K562 (cell line): Measurements from ENCODE around the gene SLC22A4. TPM values are rescaled to one million over a fixed set of nuclear protein-coding genes. Genes with fewer than 3 reads are reported as not detected.

ENCODE experiments used
- ATF1 ChIP-seq, 2 experiments: fragments of 450-650 bp in 1 of 2; IDR thresholded peaks; 2 replicates each; pipeline ENCODE4 v1.6.1; 2016; ENCODE audit warnings: missing compliant biosample characterization in 1 of 2, missing genetic modification characterization in 1 of 2
- BCOR ChIP-seq: fragments of 450-650 bp; IDR thresholded peaks from 2 replicates; pipeline ENCODE4 v1.6.1; 2016
- BRD9 ChIP-seq: fragments of 450-650 bp; IDR thresholded peaks from 2 replicates; pipeline ENCODE4 v1.6.1; 2018; ENCODE audit warnings: low read depth; ENCODE audit not compliant: partially characterized antibody
- CBFA2T3 ChIP-seq: fragments of 450-650 bp; IDR thresholded peaks from 2 replicates; pipeline ENCODE4 v1.6.1; 2017
- CREB1 ChIP-seq, 2 experiments: sonication (generic) in 1 of 2; formaldehyde crosslinking in 1 of 2; IDR thresholded peaks; 2 replicates each; pipeline versions ENCODE4 v1.6.1 to v1.8.0; 2012 to 2022; ENCODE audit warnings: inconsistent platforms in 1 of 2, mild to moderate bottlenecking in 1 of 2, missing genetic modification reagents in 1 of 2, moderate library complexity in 1 of 2
- ESRRB ChIP-seq: fragments of 250-450 bp; sonication (Bioruptor Pico); IDR thresholded peaks from 2 replicates; pipeline ENCODE4 v1.5.0; 2020; ENCODE audit warnings: mild to moderate bottlenecking, moderate library complexity, borderline replicate concordance
- FOXK2 ChIP-seq, 2 experiments: fragments of 450-650 bp; IDR thresholded peaks in 1 of 2; conservative IDR thresholded peaks in 1 of 2; 2 replicates each; pipeline ENCODE4 v1.6.1; 2016; ENCODE audit warnings: low read depth in 2 of 2, mild to moderate bottlenecking in 1 of 2
- HLTF ChIP-seq: fragments of 450-650 bp; IDR thresholded peaks from 2 replicates; pipeline ENCODE4 v1.6.1; 2016
- ILF3 ChIP-seq: fragments of 450-650 bp; IDR thresholded peaks from 2 replicates; pipeline ENCODE4 v1.6.1; 2018; ENCODE audit warnings: antibody characterized with exemption, mild to moderate bottlenecking, moderate library complexity, borderline replicate concordance
- JUNB ChIP-seq: fragments of 450-650 bp; formaldehyde crosslinking; conservative IDR thresholded peaks from 2 replicates; pipeline ENCODE4 v1.4.0; 2020; ENCODE audit warnings: mild to moderate bottlenecking
- KDM4B ChIP-seq, 2 experiments: fragments of 450-650 bp in 1 of 2; sonication (generic) in 1 of 2; IDR thresholded peaks; 2 replicates each; pipeline ENCODE4 v1.6.1; 2016 to 2017; ENCODE audit warnings: borderline replicate concordance in 2 of 2, antibody characterized with exemption in 1 of 2, low read depth in 1 of 2, mild to moderate bottlenecking in 1 of 2
- MEIS2 ChIP-seq: fragments of 450-650 bp; IDR thresholded peaks from 2 replicates; pipeline ENCODE4 v1.6.1; 2014; ENCODE audit warnings: mild to moderate bottlenecking; ENCODE audit not compliant: partially characterized antibody
- NCOR1 ChIP-seq: fragments of 450-650 bp; IDR thresholded peaks from 2 replicates; pipeline ENCODE4 v1.6.1; 2016; ENCODE audit warnings: mild to moderate bottlenecking, moderate library complexity
- NFIX ChIP-seq: fragments of 250-450 bp; sonication (Bioruptor Pico); IDR thresholded peaks from 2 replicates; pipeline ENCODE4 v1.4.0; 2020; ENCODE audit warnings: low read depth, mild to moderate bottlenecking, moderate library complexity
- SIN3A ChIP-seq, 2 experiments: fragments of 150-350 bp in 1 of 2; IDR thresholded peaks; 2 replicates each; pipeline ENCODE4 v1.6.1; 2011 to 2016; ENCODE audit warnings: borderline replicate concordance in 2 of 2, low read depth in 2 of 2, low read length in 2 of 2, mild to moderate bottlenecking in 2 of 2, moderate library complexity in 2 of 2; ENCODE audit not compliant: control insufficient read depth in 1 of 2
- TCF7L2 ChIP-seq: fragments of 150-350 bp; IDR thresholded peaks from 2 replicates; pipeline ENCODE4 v1.6.1; 2016; ENCODE audit warnings: low read depth, mild to moderate bottlenecking, low read length, moderate library complexity
- ZEB2 ChIP-seq: fragments of 450-650 bp; IDR thresholded peaks from 2 replicates; pipeline ENCODE4 v1.6.1; 2016
- ZNF3 ChIP-seq: fragments of 250-450 bp; sonication (Bioruptor Pico); IDR thresholded peaks from 2 replicates; pipeline ENCODE4 v1.5.0; 2021; ENCODE audit warnings: mild to moderate bottlenecking, moderate library complexity
- ZNF785 ChIP-seq: fragments of 250-450 bp; sonication (Bioruptor Pico); IDR thresholded peaks from 2 replicates; pipeline ENCODE4 v1.4.0; 2020; ENCODE audit warnings: mild to moderate bottlenecking
- polyA plus RNA-seq, 8 experiments: library from polyadenylated mRNA; depleted of rRNA in 4 of 8; stranded (reverse) in 5 of 8; unstranded in 3 of 8; fragments of >200 nt; fragmentation: Nextera tagmentation in 2 of 8; fragmentation: Illumina TruSeq in 1 of 8; extraction: Ambion mirVana in 2 of 8; extraction: Trizol in 1 of 8; gene quantifications; 2 replicates each; pipeline versions ENCODE4 v1.2.1 to v1.2.3, GENCODE V29; 2011 to 2014; ENCODE audit warnings: inconsistent platforms in 1 of 8, missing spikeins in 1 of 8
- total RNA-seq, 7 experiments: library from RNA; depleted of rRNA in 6 of 7; stranded (reverse); fragments of >200 nt in 6 of 7; fragmentation: Illumina TruSeq in 2 of 7; extraction: Trizol in 2 of 7; gene quantifications; 2 replicates each; pipeline versions ENCODE4 v1.2.1 to v1.2.3, GENCODE V29; 2011 to 2021; ENCODE audit warnings: low replicate concordance in 1 of 7
- TF ChIP-seq, protein P1 (sequence below), 2 experiments: fragments of 450-650 bp in 1 of 2; sonication (generic) in 1 of 2; formaldehyde crosslinking in 1 of 2; IDR thresholded peaks in 1 of 2; conservative IDR thresholded peaks in 1 of 2; 2 replicates each; pipeline versions ENCODE4 v1.6.1 to v1.8.1; 2016 to 2023; ENCODE audit warnings: mild to moderate bottlenecking in 2 of 2, moderate library complexity in 2 of 2, inconsistent platforms in 1 of 2, missing genetic modification reagents in 1 of 2
- TF ChIP-seq, protein P2 (sequence below): fragments of 450-650 bp; IDR thresholded peaks from 2 replicates; pipeline ENCODE4 v1.6.1; 2016; ENCODE audit warnings: low read depth, mild to moderate bottlenecking, moderate library complexity
- TF ChIP-seq, protein P3 (sequence below): fragments of 450-650 bp; formaldehyde crosslinking; IDR thresholded peaks from 2 replicates; pipeline ENCODE4 v1.4.0; 2022; ENCODE audit warnings: missing genetic modification characterization
- TF ChIP-seq, protein P4 (sequence below): IDR thresholded peaks from 2 replicates; pipeline ENCODE4 v1.6.1; 2016; ENCODE audit warnings: missing genetic modification characterization, missing compliant biosample characterization

The SLC22A4 gene
- total and polyA plus RNA-seq, 9 of the 15 experiments (the other 6 are each of a cell fraction or from before 2014, with no cell fraction given), result 2.7 to 9.5 (median 6.2) TPM

DNA sequence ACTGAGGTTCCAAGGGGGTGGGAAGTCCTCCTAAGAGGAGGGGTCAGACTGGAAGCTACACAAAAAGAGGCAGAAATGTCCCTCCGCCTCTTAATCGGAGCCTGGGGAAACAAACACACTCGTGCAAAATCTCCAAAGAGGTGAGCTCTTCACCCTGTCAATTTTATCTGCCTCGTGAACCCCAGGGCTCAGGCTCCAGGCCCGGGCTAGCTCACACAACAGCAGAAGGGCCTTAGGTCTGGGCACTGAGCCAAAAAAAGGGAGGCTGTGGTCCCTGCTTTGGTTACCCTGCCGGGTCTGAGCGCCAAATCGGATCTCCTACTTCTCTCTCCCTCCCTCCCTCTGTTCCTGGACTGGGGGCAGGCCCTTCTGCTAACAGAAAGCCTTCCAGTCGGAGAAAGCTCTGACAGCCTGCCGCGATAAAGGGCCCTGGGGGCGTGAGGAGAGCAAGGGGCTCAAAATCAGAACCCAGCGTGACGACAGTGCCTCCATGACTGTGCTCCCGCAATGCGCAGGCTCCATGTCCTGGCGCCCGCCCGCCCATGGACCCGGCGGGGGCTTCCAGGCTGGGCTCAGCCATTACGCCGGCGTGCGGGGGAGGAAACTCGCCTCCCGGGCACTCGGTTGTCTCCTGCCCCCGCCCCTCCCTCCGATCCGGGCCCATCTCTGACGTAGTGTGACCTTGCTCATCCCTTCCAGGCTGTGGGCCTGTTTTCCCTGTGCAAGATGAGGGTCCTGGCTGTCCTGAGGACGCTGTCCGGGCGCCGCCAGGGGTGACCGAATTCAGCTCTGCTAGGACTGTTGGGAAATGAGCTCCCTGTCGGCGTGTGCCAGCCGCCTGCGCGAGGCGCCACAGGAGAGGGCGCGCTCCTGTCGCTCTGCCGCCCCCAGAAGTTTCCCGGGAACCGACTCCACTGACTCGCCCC lies 865 bp upstream of the SLC22A4 start (continued):
- TF ChIP-seq, protein P1, sequence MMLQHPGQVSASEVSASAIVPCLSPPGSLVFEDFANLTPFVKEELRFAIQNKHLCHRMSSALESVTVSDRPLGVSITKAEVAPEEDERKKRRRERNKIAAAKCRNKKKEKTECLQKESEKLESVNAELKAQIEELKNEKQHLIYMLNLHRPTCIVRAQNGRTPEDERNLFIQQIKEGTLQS (IDR thresholded peaks at IDR 0.05), result peak; percentile 36; the same call in 1 of the 2 replicates
- TF ChIP-seq, protein P1 (CRISPR knock-in tag; conservative IDR thresholded peaks at IDR 0.05), result peak; percentile 53; the same call in 1 of the 2 replicates
- TF ChIP-seq, protein P2, sequence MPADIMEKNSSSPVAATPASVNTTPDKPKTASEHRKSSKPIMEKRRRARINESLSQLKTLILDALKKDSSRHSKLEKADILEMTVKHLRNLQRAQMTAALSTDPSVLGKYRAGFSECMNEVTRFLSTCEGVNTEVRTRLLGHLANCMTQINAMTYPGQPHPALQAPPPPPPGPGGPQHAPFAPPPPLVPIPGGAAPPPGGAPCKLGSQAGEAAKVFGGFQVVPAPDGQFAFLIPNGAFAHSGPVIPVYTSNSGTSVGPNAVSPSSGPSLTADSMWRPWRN, result 0 out of 2 replicates have a peak, but pooled peaks have one; percentile 44
- 0 out of 2 replicates have a peak, but pooled peaks have one; percentile 7 for TF ChIP-seq ZEB2
- TF ChIP-seq NFIX (CRISPR knock-in tag), result peak; percentile 85
- peak; percentile 81 for TF ChIP-seq CREB1 (IDR thresholded peaks at IDR 0.05)
- TF ChIP-seq CREB1 (CRISPR knock-in tag; IDR thresholded peaks at IDR 0.05), result peak; percentile 81
- TF ChIP-seq, protein P3, sequence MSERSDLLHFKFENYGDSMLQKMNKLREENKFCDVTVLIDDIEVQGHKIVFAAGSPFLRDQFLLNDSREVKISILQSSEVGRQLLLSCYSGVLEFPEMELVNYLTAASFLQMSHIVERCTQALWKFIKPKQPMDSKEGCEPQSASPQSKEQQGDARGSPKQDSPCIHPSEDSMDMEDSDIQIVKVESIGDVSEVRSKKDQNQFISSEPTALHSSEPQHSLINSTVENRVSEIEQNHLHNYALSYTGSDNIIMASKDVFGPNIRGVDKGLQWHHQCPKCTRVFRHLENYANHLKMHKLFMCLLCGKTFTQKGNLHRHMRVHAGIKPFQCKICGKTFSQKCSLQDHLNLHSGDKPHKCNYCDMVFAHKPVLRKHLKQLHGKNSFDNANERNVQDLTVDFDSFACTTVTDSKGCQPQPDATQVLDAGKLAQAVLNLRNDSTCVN (CRISPR knock-in tag), result no peak
- no peak for TF ChIP-seq ZNF3 (CRISPR knock-in tag)
- no peak for TF ChIP-seq NCOR1
- TF ChIP-seq MEIS2, result peak; percentile 28
- no peak for TF ChIP-seq JUNB (CRISPR knock-in tag)
- 0 out of 4 replicates have a peak, but pooled peaks of 1 of the 2 experiments have one; percentile 33 for TF ChIP-seq SIN3A (IDR thresholded peaks at IDR 0.05; ENCODE audit: borderline replicate concordance in 2 of 2, control insufficient read depth in 1 of 2, low read depth in 2 of 2, low read length in 2 of 2)
- peak; percentile 41 for TF ChIP-seq CBFA2T3
- peak; percentile 48 for TF ChIP-seq BRD9
- no peak for TF ChIP-seq ESRRB
- no peak for TF ChIP-seq ATF1 (CRISPR knock-in tag; IDR thresholded peaks at IDR 0.05)
- peak; percentile 95 for TF ChIP-seq ATF1 (tag; IDR thresholded peaks at IDR 0.05)
- TF ChIP-seq KDM4B (IDR thresholded peaks at IDR 0.05; ENCODE audit: borderline replicate concordance in 2 of 2, low read depth in 1 of 2), result peak in 1 of 2 experiments; percentile 46; a peak in 1 of 4 replicates
- peak in 1 of 2 experiments; percentile 48; a peak in 1 of 4 replicates for TF ChIP-seq FOXK2 (conservative IDR thresholded peaks at IDR 0.05 in 1 of 2, IDR thresholded peaks at IDR 0.05 in 1 of 2; ENCODE audit: low read depth in 2 of 2)
- TF ChIP-seq TCF7L2, result peak; percentile 59; the same call in 1 of the 2 replicates
- no peak for TF ChIP-seq ZNF785
- TF ChIP-seq BCOR, result 0 out of 2 replicates have a peak, but pooled peaks have one; percentile 27
- TF ChIP-seq ILF3, result no peak
- TF ChIP-seq, protein P4, sequence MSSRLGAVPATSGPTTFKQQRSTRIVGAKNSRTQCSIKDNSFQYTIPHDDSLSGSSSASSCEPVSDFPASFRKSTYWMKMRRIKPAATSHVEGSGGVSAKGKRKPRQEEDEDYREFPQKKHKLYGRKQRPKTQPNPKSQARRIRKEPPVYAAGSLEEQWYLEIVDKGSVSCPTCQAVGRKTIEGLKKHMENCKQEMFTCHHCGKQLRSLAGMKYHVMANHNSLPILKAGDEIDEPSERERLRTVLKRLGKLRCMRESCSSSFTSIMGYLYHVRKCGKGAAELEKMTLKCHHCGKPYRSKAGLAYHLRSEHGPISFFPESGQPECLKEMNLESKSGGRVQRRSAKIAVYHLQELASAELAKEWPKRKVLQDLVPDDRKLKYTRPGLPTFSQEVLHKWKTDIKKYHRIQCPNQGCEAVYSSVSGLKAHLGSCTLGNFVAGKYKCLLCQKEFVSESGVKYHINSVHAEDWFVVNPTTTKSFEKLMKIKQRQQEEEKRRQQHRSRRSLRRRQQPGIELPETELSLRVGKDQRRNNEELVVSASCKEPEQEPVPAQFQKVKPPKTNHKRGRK, result no peak
- TF ChIP-seq HLTF, result no peak
